ENCODE results near the gene SETD3. TPM values are rescaled to one million over a fixed set of nuclear protein-coding genes. Genes with fewer than 3 reads are reported as not detected.

SETD3 gene
- total and polyA plus RNA-seq, 2 of the 8 experiments (the other 6 are each of a cell fraction or from before 2014, with no cell fraction given) = 24.0 to 64.0 TPM

- Histone ChIP-seq H2BK120ac (replicated peaks; ENCODE audit: low read depth, low read length) (no peak overlapping the region), H3K4me2 (ENCODE audit: insufficient read depth in 1 of 2, low read depth in 2 of 2, low read length in 2 of 2) (no peak overlapping the region; a peak in 1 of 4 replicates), H3K14ac (ENCODE audit: insufficient read length) (no peak overlapping the region), H3K56ac (replicated peaks; ENCODE audit: insufficient read length, low read depth, low read length) (no peak overlapping the region), H3K79me1 (ENCODE audit: low read depth, low read length) (peaks cover 2% of the 10 kb centered on the region; the same call in 1 of the 2 replicates), H2AK5ac (ENCODE audit: low read depth, low read length) (no peak overlapping the region), H4K5ac (ENCODE audit: insufficient read length, low read depth, low read length) (no peak overlapping the region), H4K20me1 (replicated peaks in 1 of 2; ENCODE audit: control insufficient read depth in 1 of 2, insufficient read depth in 2 of 2, low read length in 2 of 2) (peaks cover 2 to 19% of the 10 kb centered on the region in 2 experiments), H3K27ac (ENCODE audit: low read depth, low read length) (no peak overlapping the region), H2BK15ac (ENCODE audit: low read length) (no peak overlapping the region), H2BK20ac (ENCODE audit: low read length) (no peak overlapping the region), H3K27me3 (replicated peaks in 1 of 4; ENCODE audit: control insufficient read depth in 3 of 4, extremely low read depth in 1 of 4, insufficient read depth in 3 of 4, low read length in 3 of 4) (no peaks in the 10 kb centered on the region), H3K36me3 (ENCODE audit: control insufficient read depth in 2 of 4, insufficient read depth in 4 of 4, low read length in 3 of 4) (no peaks in the 10 kb centered on the region), H3K4me1 (replicated peaks in 1 of 4; ENCODE audit: control insufficient read depth in 3 of 4, insufficient read depth in 4 of 4, low read length in 3 of 4) (peaks cover 0 to 10% (median 4%) of the 10 kb centered on the region in 4 experiments; a peak in 5 of 7 replicates), H3K18ac (ENCODE audit: extremely low read depth, low read length) (no peak overlapping the region), H3K23me2 (ENCODE audit: low read depth, low read length) (peaks cover 4% of the 10 kb centered on the region), H4K91ac (replicated peaks; ENCODE audit: insufficient read length, low read length) (no peak overlapping the region), H4K8ac (ENCODE audit: extremely low read depth, insufficient read depth, low read length) (no peak overlapping the region), H2BK12ac (ENCODE audit: low read depth, low read length) (no peak overlapping the region), H3K79me2 (ENCODE audit: control insufficient read depth in 1 of 2, insufficient read depth in 2 of 2, low read length in 2 of 2) (peaks cover 16 to 83% of the 10 kb centered on the region in 2 experiments), H3K9me3 (ENCODE audit: insufficient read depth in 2 of 2, low read depth in 1 of 2, low read length in 1 of 2) (no peaks in the 10 kb centered on the region), H3K4ac (replicated peaks; ENCODE audit: insufficient read length, low read depth, low read length) (no peak overlapping the region), H3K9ac (replicated peaks in 1 of 4; ENCODE audit: extremely low read depth in 1 of 4, low read depth in 3 of 4, low read length in 3 of 4) (no peak overlapping the region), H2BK5ac (ENCODE audit: low read depth, low read length) (no peak overlapping the region), H3K4me3 (ENCODE audit: extremely low read depth in 1 of 4, insufficient read depth in 2 of 4, low read depth in 3 of 4, low read length in 4 of 4) (no peak overlapping the region), H2AFZ (ENCODE audit: low read length) (no peak overlapping the region), H3K23ac (ENCODE audit: insufficient read length) (no peak overlapping the region)
- 85% methylated on average over 4 of the region's 4 CpGs; no CpG with 5 or more reads in 1 of the 2 experiments for WGBS, 2 experiments (ENCODE audit: extremely low coverage in 1 of 2, insufficient coverage in 1 of 2, insufficient read length in 1 of 2, insufficient replicate concordance in 2 of 2, low coverage in 1 of 2, low lambda C conversion rate in 2 of 2, missing lambda C conversion rate in 1 of 2)
- no peak for FAIRE-seq
- CTCF ChIA-PET (ENCODE audit: partially characterized antibody) = interaction anchor here (1.0 kb wide), 1 partner anchor 37 kb away, joined by 3 read pairs; no protein-coding TSS in a partner anchor
- DNase-seq (ENCODE audit: low read depth in 1 of 2, low spot score in 2 of 2) = no peak
- POLR2A ChIA-PET (ENCODE audit: partially characterized antibody) = no interaction called here
- TF ChIP-seq CTBP2 (IDR thresholded peaks at IDR 0.05; ENCODE audit: borderline replicate concordance, insufficient read depth, insufficient read length, low read length) = no peak
- no peak for TF ChIP-seq BACH1 (IDR thresholded peaks at IDR 0.05; ENCODE audit: low read length)
- no peak for TF ChIP-seq ZNF274 (IDR thresholded peaks at IDR 0.05; ENCODE audit: borderline replicate concordance, extremely low read depth, low read length)
- no peak for TF ChIP-seq SAP30 (IDR thresholded peaks at IDR 0.05; ENCODE audit: insufficient read depth, insufficient replicate concordance, low read length)
- no peak for TF ChIP-seq CTCF (IDR thresholded peaks at IDR 0.05; ENCODE audit: control extremely low read depth in 1 of 3, insufficient read depth in 1 of 3, low read depth in 1 of 3, low read length in 3 of 3)
- no peak for TF ChIP-seq POU5F1 (IDR thresholded peaks at IDR 0.05; ENCODE audit: low read depth, low read length)
- no peak for TF ChIP-seq BRCA1 (IDR thresholded peaks at IDR 0.05; ENCODE audit: low read depth, low read length)
- no peak for TF ChIP-seq HDAC2 (IDR thresholded peaks at IDR 0.05; ENCODE audit: borderline replicate concordance in 1 of 2, low read depth in 2 of 2, low read length in 2 of 2)
- no peak for TF ChIP-seq SRF (IDR thresholded peaks at IDR 0.05; ENCODE audit: low read depth, low read length)
- no peak for TF ChIP-seq CREB1 (IDR thresholded peaks at IDR 0.05)
- no peak for TF ChIP-seq MAFK (IDR thresholded peaks at IDR 0.05; ENCODE audit: low read depth, low read length)
These were observed 2.5 kb downstream of the SETD3 start for GRCh38 chr14:99478128-99478527.

All from H1 (cell line).